Activated naive CD4-positive, alpha-beta T cell treated with anti-CD3 and anti-CD28 coated beads, Interleukin-2, amount 50 U/mL, for 16 hours (primary cell): ENCODE measurements around the gene CASR.
A peak's percentile ranks its signal among the peaks of the same experiment; 100 is the strongest.

ENCODE experiments used
- DNase-seq: peaks from one replicate; pipeline ENCODE4 v3.0.0-alpha.2; 2020

Gene CASR

GRCh38 chr3:122217901-122218300 is 34.4 kb downstream of the CASR start:
- no peak for DNase-seq

GRCh38 chr3:122219242-122219872 is 35.9 kb downstream of the CASR start:
- no peak for DNase-seq

- no peak for DNase-seq
Measured at GRCh38 chr3:122227036-122227781, 43.7 kb downstream of the CASR start.

GRCh38 chr3:122230174-122230573 is 46.7 kb downstream of the CASR start:
- no peak for DNase-seq

- no peak for DNase-seq
Measured at GRCh38 chr3:122231465-122232157, 48.1 kb downstream of the CASR start.

- no peak for DNase-seq
Measured at GRCh38 chr3:122232485-122232884, 49.0 kb downstream of the CASR start.

GRCh38 chr3:122233101-122233952 is 49.9 kb downstream of the CASR start:
- DNase-seq, result no peak

- DNase-seq, result no peak
Measured at GRCh38 chr3:122234117-122234516, 50.6 kb downstream of the CASR start.

- no peak for DNase-seq
Measured at GRCh38 chr3:122235147-122235546, 51.7 kb downstream of the CASR start.

- DNase-seq, result no peak
Measured at GRCh38 chr3:122239112-122239511, 55.6 kb downstream of the CASR start.

GRCh38 chr3:122245513-122246174 is 62.2 kb downstream of the CASR start:
- no peak for DNase-seq

- DNase-seq, result no peak
Measured at GRCh38 chr3:122246199-122246598, 62.7 kb downstream of the CASR start.

GRCh38 chr3:122247087-122247824 is 63.8 kb downstream of the CASR start:
- DNase-seq, result no peak

GRCh38 chr3:122247825-122248185 is 64.3 kb downstream of the CASR start:
- DNase-seq, result no peak

GRCh38 chr3:122251428-122251827 is 68.0 kb downstream of the CASR start:
- no peak for DNase-seq

- DNase-seq, result no peak
Measured at GRCh38 chr3:122253581-122253980, 70.1 kb downstream of the CASR start.

GRCh38 chr3:122255757-122256439 is 72.4 kb downstream of the CASR start:
- no peak for DNase-seq

- DNase-seq, result no peak
Measured at GRCh38 chr3:122257644-122258364, 74.3 kb downstream of the CASR start.

- DNase-seq, result peak; percentile 37
Measured at GRCh38 chr3:122258757-122259371, 75.4 kb downstream of the CASR start.

- DNase-seq, result no peak
Measured at GRCh38 chr3:122260206-122260605, 76.7 kb downstream of the CASR start.
